ENCODE data around the gene AJM1.

The AJM1 gene

DNA sequence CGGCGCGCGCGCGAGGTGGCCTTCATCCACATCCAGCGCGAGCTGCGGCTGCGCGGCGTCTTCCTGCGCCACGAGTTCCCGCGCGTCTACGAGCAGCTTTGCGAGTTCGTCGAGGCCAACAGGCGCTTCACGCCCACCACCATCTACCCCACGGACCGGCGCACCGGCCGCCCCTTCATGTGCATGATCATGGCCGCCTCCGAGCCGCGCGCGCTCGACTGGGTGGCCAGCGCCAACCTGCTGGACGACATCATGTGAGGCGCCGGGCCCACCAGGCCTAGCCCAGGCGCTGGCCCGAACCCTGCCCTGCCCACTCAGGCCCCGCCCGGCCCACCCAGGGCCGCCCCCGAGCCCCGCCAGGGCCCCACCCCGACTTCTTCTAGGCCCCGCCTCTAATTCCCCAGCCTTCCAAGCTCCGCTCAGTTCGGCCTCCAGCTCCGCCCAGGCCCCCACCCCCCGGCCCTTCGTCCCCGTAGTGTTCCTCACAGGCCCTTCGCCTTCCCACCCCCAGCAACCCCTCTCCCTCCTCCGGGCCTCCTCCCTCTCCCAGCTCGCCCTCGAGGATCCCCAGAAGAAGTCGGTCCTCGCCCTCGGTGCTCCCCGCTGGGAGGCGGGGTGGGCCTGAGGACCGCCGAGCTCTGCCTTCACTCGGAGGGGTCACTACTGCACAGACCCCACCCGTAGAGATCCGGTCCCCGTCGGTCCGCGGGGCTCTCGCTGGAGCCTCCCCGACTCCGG lies 5.0 kb downstream of the AJM1 start:
- TF ChIP-seq, protein P1, sequence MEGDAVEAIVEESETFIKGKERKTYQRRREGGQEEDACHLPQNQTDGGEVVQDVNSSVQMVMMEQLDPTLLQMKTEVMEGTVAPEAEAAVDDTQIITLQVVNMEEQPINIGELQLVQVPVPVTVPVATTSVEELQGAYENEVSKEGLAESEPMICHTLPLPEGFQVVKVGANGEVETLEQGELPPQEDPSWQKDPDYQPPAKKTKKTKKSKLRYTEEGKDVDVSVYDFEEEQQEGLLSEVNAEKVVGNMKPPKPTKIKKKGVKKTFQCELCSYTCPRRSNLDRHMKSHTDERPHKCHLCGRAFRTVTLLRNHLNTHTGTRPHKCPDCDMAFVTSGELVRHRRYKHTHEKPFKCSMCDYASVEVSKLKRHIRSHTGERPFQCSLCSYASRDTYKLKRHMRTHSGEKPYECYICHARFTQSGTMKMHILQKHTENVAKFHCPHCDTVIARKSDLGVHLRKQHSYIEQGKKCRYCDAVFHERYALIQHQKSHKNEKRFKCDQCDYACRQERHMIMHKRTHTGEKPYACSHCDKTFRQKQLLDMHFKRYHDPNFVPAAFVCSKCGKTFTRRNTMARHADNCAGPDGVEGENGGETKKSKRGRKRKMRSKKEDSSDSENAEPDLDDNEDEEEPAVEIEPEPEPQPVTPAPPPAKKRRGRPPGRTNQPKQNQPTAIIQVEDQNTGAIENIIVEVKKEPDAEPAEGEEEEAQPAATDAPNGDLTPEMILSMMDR (IDR thresholded peaks at IDR 0.05; ENCODE audit: insufficient read depth, low read length, poor library complexity, severe bottlenecking): no peak
- no peak for DNase-seq (ENCODE audit: extremely low read depth, insufficient read length)
- H3K4me3 ChIP-seq (replicated peaks; ENCODE audit: low read depth, low read length): peak overlapping the region; percentile 87
- peaks cover 15% of the 10 kb centered on the region for H3K36me3 ChIP-seq (ENCODE audit: control insufficient read depth, insufficient read depth, low read length)
- H3K27me3 ChIP-seq (replicated peaks; ENCODE audit: control insufficient read depth, insufficient read depth, low read length): no peaks in the 10 kb centered on the region

DNA sequence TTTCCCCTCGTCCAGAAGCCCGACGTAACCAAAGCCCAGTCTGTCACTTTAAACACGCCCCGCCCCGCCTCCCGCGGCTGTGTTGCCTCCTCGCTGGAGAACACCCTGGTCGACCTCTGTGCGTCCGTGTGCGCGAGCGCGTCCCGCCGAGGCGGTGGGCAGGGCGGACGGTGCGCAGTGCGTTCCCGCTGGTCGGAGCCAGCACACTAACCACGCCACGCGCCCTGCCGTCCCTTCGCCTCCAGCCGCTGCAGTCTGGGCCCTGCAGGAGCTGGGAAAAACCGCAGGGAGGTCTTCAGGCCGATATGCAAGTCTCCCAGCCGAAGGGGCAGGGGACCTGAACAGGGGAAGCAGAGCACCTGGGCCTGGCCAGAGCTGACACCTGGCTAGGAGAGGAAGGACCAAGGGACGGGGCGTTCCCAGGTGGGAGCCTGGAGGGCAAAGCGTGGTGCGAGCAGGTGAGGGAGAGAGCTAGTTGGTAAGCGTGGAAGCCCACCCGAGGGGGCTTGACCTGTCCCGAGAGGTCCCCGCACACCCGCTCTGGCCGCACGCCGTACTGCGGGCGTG lies 5.6 kb downstream of the AJM1 start:
- peaks cover 17% of the 10 kb centered on the region for H3K36me3 ChIP-seq (ENCODE audit: control insufficient read depth, insufficient read depth, low read length)
- TF ChIP-seq, protein P1 (IDR thresholded peaks at IDR 0.05; ENCODE audit: insufficient read depth, low read length, poor library complexity, severe bottlenecking): no peak
- peak; percentile 86 for DNase-seq (ENCODE audit: extremely low read depth, insufficient read length)
- no peaks in the 10 kb centered on the region for H3K27me3 ChIP-seq (replicated peaks; ENCODE audit: control insufficient read depth, insufficient read depth, low read length)
- H3K4me3 ChIP-seq (replicated peaks; ENCODE audit: low read depth, low read length): peak overlapping the region; percentile 87

DNA sequence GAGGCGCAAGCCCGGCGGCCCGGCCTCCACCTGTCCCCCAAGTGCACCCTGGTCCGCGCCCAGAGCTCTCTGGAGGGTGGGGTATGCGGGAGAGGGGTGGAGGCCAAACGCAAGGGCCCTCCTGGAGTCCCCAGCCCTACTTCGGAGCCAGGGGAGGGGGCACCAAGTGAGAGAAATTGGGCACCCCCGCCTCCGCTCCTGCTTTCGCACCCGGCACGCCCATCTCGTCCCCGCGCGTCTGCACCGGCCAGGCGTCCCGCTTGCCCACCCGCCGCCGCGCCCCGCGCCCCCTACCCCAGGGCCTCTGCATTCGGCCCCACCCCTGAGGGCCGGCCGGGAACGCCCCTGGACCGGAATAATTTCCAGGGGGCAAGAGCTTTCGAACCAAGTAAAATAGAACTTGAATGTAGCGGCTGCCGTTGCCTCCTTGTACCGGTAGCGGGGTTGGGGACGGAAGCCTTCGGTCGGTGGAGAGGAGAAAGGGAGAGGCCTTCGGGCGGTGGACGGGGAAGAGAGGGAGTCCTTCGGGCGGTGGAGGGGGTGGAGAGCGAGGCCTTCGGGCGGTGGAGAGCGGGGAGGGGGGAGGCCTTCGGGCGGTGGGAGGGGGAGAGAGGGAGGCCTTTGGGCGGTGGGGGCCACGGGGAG lies 6.2 kb downstream of the AJM1 start:
- TF ChIP-seq, protein P1 (IDR thresholded peaks at IDR 0.05; ENCODE audit: insufficient read depth, low read length, poor library complexity, severe bottlenecking): no peak
- Histone ChIP-seq H3K4me3 (replicated peaks; ENCODE audit: low read depth, low read length) (peak overlapping the region; percentile 87), H3K27me3 (replicated peaks; ENCODE audit: control insufficient read depth, insufficient read depth, low read length) (no peaks in the 10 kb centered on the region), H3K36me3 (ENCODE audit: control insufficient read depth, insufficient read depth, low read length) (peaks cover 19% of the 10 kb centered on the region)
- DNase-seq (ENCODE audit: extremely low read depth, insufficient read length): no peak

DNA sequence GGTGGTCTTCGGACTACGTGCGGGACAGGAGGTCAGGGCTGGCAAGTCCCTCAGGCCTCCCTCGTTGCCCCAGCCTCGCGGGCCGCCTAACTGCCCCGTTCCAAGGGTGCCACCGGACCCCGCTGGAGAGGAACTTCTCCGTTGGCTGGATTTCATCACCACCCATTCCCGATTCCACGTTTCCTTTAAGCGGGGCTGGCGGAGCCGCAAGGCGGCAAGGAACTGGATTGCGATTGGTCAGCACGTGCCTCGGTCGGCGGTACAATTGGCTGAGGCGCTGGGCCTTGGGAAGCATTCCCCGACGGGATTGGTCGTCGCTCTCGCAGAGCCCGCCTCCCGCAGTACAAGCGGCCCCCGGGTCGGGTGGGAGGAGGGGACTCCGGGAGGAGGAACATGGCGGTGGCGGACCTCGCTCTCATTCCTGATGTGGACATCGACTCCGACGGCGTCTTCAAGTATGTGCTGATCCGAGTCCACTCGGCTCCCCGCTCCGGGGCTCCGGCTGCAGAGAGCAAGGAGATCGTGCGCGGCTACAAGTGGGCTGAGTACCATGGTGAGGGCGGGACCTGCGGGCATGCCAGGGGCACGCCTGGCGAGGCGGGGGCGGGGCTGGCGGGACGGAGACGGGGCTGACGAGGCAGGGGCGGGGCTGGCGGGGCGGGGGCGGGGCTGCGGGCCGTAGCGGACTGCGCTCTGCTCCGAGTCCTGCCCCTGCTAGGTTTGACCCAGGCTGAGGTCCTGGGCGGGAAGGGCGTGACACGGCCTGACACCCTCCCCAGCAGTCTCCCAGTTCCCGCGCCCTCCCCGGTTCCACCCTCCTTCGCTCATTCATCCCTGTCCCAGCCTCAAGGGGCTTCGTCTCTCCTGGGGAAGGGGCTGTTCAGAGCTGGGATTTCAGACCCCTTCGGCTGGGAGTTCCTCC lies 7.0 kb downstream of the AJM1 start, which contains the start of gene PHPT1:
PHPT1 (plus strand) TSS at position 372 of the 922 bp plus-strand sequence; CDS start at position 394, 22 bp downstream.
- peak; percentile 98 for DNase-seq (ENCODE audit: extremely low read depth, insufficient read length)
- Histone ChIP-seq H3K27me3 (replicated peaks; ENCODE audit: control insufficient read depth, insufficient read depth, low read length) (no peaks in the 10 kb centered on the region), H3K4me3 (replicated peaks; ENCODE audit: low read depth, low read length) (peak within 1 kb of the TSS; percentile 87), H3K36me3 (ENCODE audit: control insufficient read depth, insufficient read depth, low read length) (peaks cover 19% of the 10 kb centered on the region)
- TF ChIP-seq, protein P1 (IDR thresholded peaks at IDR 0.05; ENCODE audit: insufficient read depth, low read length, poor library complexity, severe bottlenecking): no peak
